K562 (cell line): ENCODE measurements around the gene RUFY2. TPM values are rescaled to one million over a fixed set of nuclear protein-coding genes. Genes with fewer than 3 reads are reported as not detected.
A peak's percentile ranks its signal among the peaks of the same experiment; 100 is the strongest.

Experiments
- ATAC-seq: fragments of 200-7000 bp; cut with Tn5 transposase; 3 replicates; pipeline ENCODE4 v1.9.1; 2020; ENCODE audit warnings: moderate library complexity
- BruUV-seq: library from RNA; stranded (reverse); fragments of 400-500 nt; replicated peaks from 2 replicates; lab custom pipeline; 2021; lab: Mats Ljungman, UMichigan
- CTCF ChIA-PET: fragments of 300-600 bp; formaldehyde crosslinking; extraction: SDS; loops from one replicate; lab custom pipeline; 2021; ENCODE audit warnings: low intra/inter-chr PET ratio; lab: Yijun Ruan, JAX
- POLR2A ChIA-PET: fragments of 300-600, 350-650 bp; sonication (Branson Sonifier 250); formaldehyde crosslinking; extraction: SDS; loops from one replicate; lab custom pipeline; 2021; ENCODE audit warnings: antibody characterized with exemption, inconsistent platforms; lab: Yijun Ruan, JAX
- DNase-seq, 4 experiments: peaks; one replicate each; pipeline versions ENCODE4 v3.0.0 to v3.0.0-alpha.2; 2011 to 2018; ENCODE audit warnings: low spot score in 3 of 4, mixed read lengths in 3 of 4; ENCODE audit errors: extremely low read depth in 1 of 4
- FAIRE-seq: peaks from 2 replicates; lab custom pipeline; 2011; peaks lifted over from hg19 to GRCh38; lab: Jason Lieb, UNC
- H2AFZ ChIP-seq: 2 replicates; pipeline ENCODE4 v1.6.0; 2011; ENCODE audit warnings: low read depth, low read length, control low read depth, inconsistent platforms
- H3K27ac ChIP-seq: fragments of 200-600 bp; 3 replicates; pipeline ENCODE4 v1.8.0; 2011; ENCODE audit warnings: low read depth, mild to moderate bottlenecking, control low read depth, inconsistent platforms, low read length, moderate library complexity, mixed read lengths; ENCODE audit errors: extremely low read depth
- H3K27me3 ChIP-seq, 2 experiments: fragments of 300-600 bp in 1 of 2; 2 replicates in 1 of 2; 3 replicates in 1 of 2; pipeline versions ENCODE4 v1.6.0 to v1.8.0; 2011; ENCODE audit warnings: inconsistent platforms in 2 of 2, low read length in 2 of 2, mild to moderate bottlenecking in 1 of 2, mixed read lengths in 1 of 2, moderate library complexity in 1 of 2; ENCODE audit not compliant: control insufficient read depth in 2 of 2, insufficient read depth in 2 of 2
- H3K36me3 ChIP-seq: fragments of 300-600 bp; 3 replicates; pipeline ENCODE4 v1.8.0; 2011; ENCODE audit warnings: mild to moderate bottlenecking, low read length, inconsistent platforms; ENCODE audit not compliant: control insufficient read depth, insufficient read depth
- H3K4me1 ChIP-seq, 2 experiments: fragments of 200-600 bp in 1 of 2; replicated peaks in 1 of 2; 2 replicates in 1 of 2; 3 replicates in 1 of 2; pipeline versions ENCODE4 v1.5.1 to v1.8.0; 2011; ENCODE audit warnings: inconsistent platforms in 2 of 2, low read length in 2 of 2, mild to moderate bottlenecking in 1 of 2, mixed read lengths in 1 of 2, moderate library complexity in 1 of 2; ENCODE audit not compliant: control insufficient read depth in 2 of 2, insufficient read depth in 2 of 2
- H3K4me2 ChIP-seq: 2 replicates; pipeline ENCODE4 v1.6.1; 2011; ENCODE audit warnings: low read length, control low read depth, inconsistent platforms, mixed read lengths; ENCODE audit not compliant: insufficient read depth
- H3K4me3 ChIP-seq: fragments of 200-600 bp; sonication (generic), shearing (Covaris generic); 2 replicates; pipeline ENCODE4 v1.5.1; 2016; ENCODE audit warnings: control low read depth, inconsistent platforms
- H3K79me2 ChIP-seq: fragments of 200-600 bp; 3 replicates; pipeline ENCODE4 v1.8.0; 2011; ENCODE audit warnings: low read length, inconsistent platforms; ENCODE audit not compliant: control insufficient read depth, insufficient read depth
- H3K9ac ChIP-seq, 2 experiments: 2 replicates each; pipeline versions ENCODE4 v1.6.0 to v1.6.1; 2011; ENCODE audit warnings: low read depth in 2 of 2, low read length in 2 of 2, control low read depth in 1 of 2, inconsistent platforms in 1 of 2, mild to moderate bottlenecking in 1 of 2, mixed read lengths in 1 of 2; ENCODE audit not compliant: insufficient read depth in 1 of 2
- H3K9me1 ChIP-seq: one replicate; pipeline ENCODE4 v1.6.0; 2011; ENCODE audit warnings: inconsistent platforms, mild to moderate bottlenecking, low read length, moderate library complexity; ENCODE audit not compliant: control insufficient read depth, insufficient read depth
- H3K9me3 ChIP-seq: replicated peaks from 2 replicates; pipeline ENCODE4 v1.5.1; 2011; ENCODE audit warnings: low read depth, low read length, inconsistent platforms; ENCODE audit not compliant: control insufficient read depth, insufficient read depth
- H4K20me1 ChIP-seq: replicated peaks from 2 replicates; pipeline ENCODE4 v1.6.1; 2011; ENCODE audit warnings: low read length, inconsistent platforms, mixed read lengths; ENCODE audit not compliant: control insufficient read depth, insufficient read depth
- ATF3 ChIP-seq, 2 experiments: fragments of 450-650 bp in 1 of 2; sonication (generic) in 1 of 2; formaldehyde crosslinking in 1 of 2; IDR thresholded peaks in 1 of 2; conservative IDR thresholded peaks in 1 of 2; 2 replicates each; pipeline versions ENCODE4 v1.6.1 to v1.8.1; 2016 to 2023; ENCODE audit warnings: mild to moderate bottlenecking in 2 of 2, moderate library complexity in 2 of 2, inconsistent platforms in 1 of 2, missing genetic modification reagents in 1 of 2
- CEBPB ChIP-seq: fragments of 450-650 bp; IDR thresholded peaks from 2 replicates; pipeline ENCODE4 v1.6.1; 2016; ENCODE audit warnings: missing genetic modification characterization, missing compliant biosample characterization
- CEBPG ChIP-seq, 3 experiments: fragments of 200-800 bp in 1 of 3; sonication (Bioruptor generic) in 1 of 3; sonication (generic) in 1 of 3; formaldehyde crosslinking in 1 of 3; IDR thresholded peaks in 2 of 3; conservative IDR thresholded peaks in 1 of 3; 2 replicates each; pipeline versions ENCODE4 v1.6.1 to v1.8.0; 2016 to 2022; ENCODE audit warnings: missing compliant biosample characterization in 2 of 3, missing genetic modification characterization in 2 of 3, mild to moderate bottlenecking in 1 of 3, missing genetic modification reagents in 1 of 3
- NFATC3 ChIP-seq: fragments of 450-650 bp; IDR thresholded peaks from 2 replicates; pipeline ENCODE4 v1.6.1; 2017; ENCODE audit warnings: mild to moderate bottlenecking
- PPARD ChIP-seq: fragments of 250-450 bp; sonication (Bioruptor Pico); IDR thresholded peaks from 2 replicates; pipeline ENCODE4 v1.8.0; 2022; ENCODE audit warnings: inconsistent platforms, mild to moderate bottlenecking, moderate library complexity
- ZNF263 ChIP-seq: sonication (generic); formaldehyde crosslinking; IDR thresholded peaks from 2 replicates; pipeline ENCODE4 v1.8.0; 2022; ENCODE audit warnings: mild to moderate bottlenecking, missing genetic modification reagents, borderline replicate concordance
- WGBS: fragments of 100-300 bp; shearing (Covaris generic); methylation state at CpG from one replicate; pipeline ENCODE4 v1.1.6; 2016; ENCODE audit warnings: low coverage, mixed read lengths; ENCODE audit not compliant: insufficient coverage; ENCODE audit errors: missing lambda C conversion rate; 5-methylcytosine and 5-hydroxymethylcytosine counted together
- in situ Hi-C: fragments of 300-500 bp; cut with MboI; formaldehyde crosslinking; loops from 4 replicates; pipeline ENCODE4 v1.15.0; 2018; ENCODE audit warnings: inconsistent platforms, mixed read lengths
- intact Hi-C: fragments of 100-400 bp; cut with micrococcal nuclease; formaldehyde crosslinking; loops from 2 replicates; pipeline ENCODE4 v1.14.2; 2022
- polyA plus RNA-seq, 8 experiments: library from polyadenylated mRNA; depleted of rRNA in 4 of 8; stranded (reverse) in 5 of 8; unstranded in 3 of 8; fragments of >200 nt; fragmentation: Nextera tagmentation in 2 of 8; fragmentation: Illumina TruSeq in 1 of 8; extraction: Ambion mirVana in 2 of 8; extraction: Trizol in 1 of 8; gene quantifications; 2 replicates each; pipeline versions ENCODE4 v1.2.1 to v1.2.3, GENCODE V29; 2011 to 2014; ENCODE audit warnings: inconsistent platforms in 1 of 8, missing spikeins in 1 of 8
- total RNA-seq, 7 experiments: library from RNA; depleted of rRNA in 6 of 7; stranded (reverse); fragments of >200 nt in 6 of 7; fragmentation: Illumina TruSeq in 2 of 7; extraction: Trizol in 2 of 7; gene quantifications; 2 replicates each; pipeline versions ENCODE4 v1.2.1 to v1.2.3, GENCODE V29; 2011 to 2021; ENCODE audit warnings: low replicate concordance in 1 of 7

RUFY2 gene
- total and polyA plus RNA-seq, 9 of the 15 experiments (the other 6 are each of a cell fraction or from before 2014, with no cell fraction given) = 3.7 to 20.1 (median 12.6) TPM

DNA sequence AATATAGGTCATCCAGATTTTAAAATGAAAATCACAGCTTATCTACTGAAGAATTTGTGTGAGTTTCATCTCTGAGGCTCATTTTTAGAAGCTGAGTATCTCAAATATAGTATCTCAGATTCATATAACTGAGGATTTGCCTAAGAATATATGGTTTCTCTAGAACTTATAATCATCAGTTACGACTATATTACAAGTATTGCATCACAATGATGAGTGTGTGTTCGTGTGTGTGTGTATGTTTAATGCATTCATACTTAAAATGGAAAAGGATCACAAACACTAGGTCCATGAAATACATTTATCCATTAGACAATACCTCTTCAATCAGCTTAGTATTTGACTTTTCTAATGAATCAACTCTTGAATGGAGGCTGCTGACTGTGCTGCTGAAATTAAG is 21.3 kb downstream of the RUFY2 start:
- Histone ChIP-seq H3K79me2 (no peaks in the 10 kb centered on the region), H2AFZ (no peak overlapping the region), H3K4me1 (no peaks in the 10 kb centered on the region), H4K20me1 (no peaks in the 10 kb centered on the region), H3K27me3 (no peaks in the 10 kb centered on the region), H3K9me1 (no peaks in the 10 kb centered on the region), H3K36me3 (peaks cover 52% of the 10 kb centered on the region; the same call in 2 of the 3 replicates), H3K4me2 (no peak overlapping the region), H3K27ac (no peak overlapping the region), H3K9me3 (no peaks in the 10 kb centered on the region), H3K9ac (no peak overlapping the region), H3K4me3 (no peak overlapping the region)
- FAIRE-seq = no peak
- POLR2A ChIA-PET = interaction anchor here (0.7 to 2.8 kb wide), 3 partner anchors 9 to 41 kb away, joined by 3 to 11 read pairs (median 3); no protein-coding TSS in a partner anchor
- WGBS = 62% methylated on average over 2 of the region's 2 CpGs
- intact Hi-C loops = no loop called here
- no peak for DNase-seq
- no peak for ATAC-seq
- TF ChIP-seq ZNF263 (no peak), NFATC3 (no peak), CEBPG (CRISPR knock-in tag; IDR thresholded peaks at IDR 0.05) (no peak), CEBPG (tag; conservative IDR thresholded peaks at IDR 0.05 in 1 of 2, IDR thresholded peaks at IDR 0.05 in 1 of 2) (peak; percentile 89 to 90), ATF3 (IDR thresholded peaks at IDR 0.05) (peak; percentile 77), ATF3 (CRISPR knock-in tag; conservative IDR thresholded peaks at IDR 0.05) (no peak), PPARD (CRISPR knock-in tag) (no peak), CEBPB (tag) (peak; percentile 77)
- BruUV-seq = no TSS peak
- in situ Hi-C loops = no loop called here
- CTCF ChIA-PET = no interaction called here
